Measurements from ENCODE around the gene VPS4A. TPM values are rescaled to one million over a fixed set of nuclear protein-coding genes. Genes with fewer than 3 reads are reported as not detected.

The VPS4A gene
- total RNA-seq, 3 donors from 2014 or later = 31.3 to 43.8 (median 32.4) TPM

DNA sequence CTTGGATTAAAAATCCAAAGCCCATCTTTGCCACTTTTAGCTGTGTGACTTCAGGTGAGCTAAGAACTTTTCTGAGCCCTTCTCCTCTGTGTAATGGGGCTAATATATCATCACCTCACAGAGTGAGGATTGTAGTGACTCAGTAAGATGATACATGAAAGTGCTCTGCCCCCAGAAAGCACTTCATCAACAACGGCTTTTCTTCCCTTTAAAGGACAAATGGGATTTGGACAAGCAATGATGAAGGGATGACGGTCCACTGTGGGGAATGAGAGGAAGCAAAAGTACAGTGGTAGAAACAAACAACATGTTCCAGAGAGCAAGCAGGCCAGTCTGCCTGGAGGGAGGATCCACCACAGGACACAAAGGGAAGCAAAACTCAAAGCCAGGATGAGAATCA, 54.8 kb downstream of the VPS4A start:
- Histone ChIP-seq H3K4me1 (no peaks in the 10 kb centered on the region), H3K27ac (no peak overlapping the region), H3K4me3 (no peak overlapping the region), H3K36me3 (no peaks in the 10 kb centered on the region), H3K27me3 (no peaks in the 10 kb centered on the region), H3K9me3 (no peaks in the 10 kb centered on the region)
- no peak for TF ChIP-seq POLR2AphosphoS5 (IDR thresholded peaks at IDR 0.05)
- TF ChIP-seq, protein P1, sequence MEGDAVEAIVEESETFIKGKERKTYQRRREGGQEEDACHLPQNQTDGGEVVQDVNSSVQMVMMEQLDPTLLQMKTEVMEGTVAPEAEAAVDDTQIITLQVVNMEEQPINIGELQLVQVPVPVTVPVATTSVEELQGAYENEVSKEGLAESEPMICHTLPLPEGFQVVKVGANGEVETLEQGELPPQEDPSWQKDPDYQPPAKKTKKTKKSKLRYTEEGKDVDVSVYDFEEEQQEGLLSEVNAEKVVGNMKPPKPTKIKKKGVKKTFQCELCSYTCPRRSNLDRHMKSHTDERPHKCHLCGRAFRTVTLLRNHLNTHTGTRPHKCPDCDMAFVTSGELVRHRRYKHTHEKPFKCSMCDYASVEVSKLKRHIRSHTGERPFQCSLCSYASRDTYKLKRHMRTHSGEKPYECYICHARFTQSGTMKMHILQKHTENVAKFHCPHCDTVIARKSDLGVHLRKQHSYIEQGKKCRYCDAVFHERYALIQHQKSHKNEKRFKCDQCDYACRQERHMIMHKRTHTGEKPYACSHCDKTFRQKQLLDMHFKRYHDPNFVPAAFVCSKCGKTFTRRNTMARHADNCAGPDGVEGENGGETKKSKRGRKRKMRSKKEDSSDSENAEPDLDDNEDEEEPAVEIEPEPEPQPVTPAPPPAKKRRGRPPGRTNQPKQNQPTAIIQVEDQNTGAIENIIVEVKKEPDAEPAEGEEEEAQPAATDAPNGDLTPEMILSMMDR (IDR thresholded peaks at IDR 0.05) = no peak
- TF ChIP-seq POLR2A (IDR thresholded peaks at IDR 0.05) = no peak
- intact Hi-C loops (cut with DNase I; ENCODE audit: low total_unique reads) = no loop called here
- DNase-seq (ENCODE audit: low spot score in 2 of 2) = no peak

DNA sequence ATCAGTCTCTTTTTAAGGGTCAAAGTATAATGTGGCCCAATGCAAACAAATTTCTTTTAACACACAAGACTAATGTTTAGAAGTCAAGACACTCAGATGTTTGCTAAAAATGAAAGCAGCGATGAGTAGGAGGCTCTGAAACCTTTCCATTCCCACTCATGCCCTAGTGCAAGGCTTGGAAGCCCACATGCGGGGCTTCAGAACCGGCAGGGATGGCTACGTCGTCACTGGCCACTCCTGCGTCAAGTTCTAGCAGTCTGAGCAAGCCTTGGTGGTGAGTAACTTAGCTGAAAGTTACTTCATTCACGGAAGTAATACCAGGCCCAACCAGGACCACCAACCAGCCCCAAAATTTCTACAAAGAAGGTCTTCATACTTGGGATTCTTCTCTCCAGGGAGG, 55.3 kb downstream of the VPS4A start:
- no peaks in the 10 kb centered on the region for H3K27me3 ChIP-seq
- no peaks in the 10 kb centered on the region for H3K9me3 ChIP-seq
- no peak for TF ChIP-seq POLR2AphosphoS5 (IDR thresholded peaks at IDR 0.05)
- TF ChIP-seq, protein P1 (IDR thresholded peaks at IDR 0.05) = no peak
- H3K36me3 ChIP-seq = no peaks in the 10 kb centered on the region
- no peaks in the 10 kb centered on the region for H3K4me1 ChIP-seq
- DNase-seq (ENCODE audit: low spot score in 2 of 2) = no peak
- intact Hi-C loops (cut with DNase I; ENCODE audit: low total_unique reads) = no loop called here
- no peak overlapping the region for H3K27ac ChIP-seq
- H3K4me3 ChIP-seq = no peak overlapping the region

DNA sequence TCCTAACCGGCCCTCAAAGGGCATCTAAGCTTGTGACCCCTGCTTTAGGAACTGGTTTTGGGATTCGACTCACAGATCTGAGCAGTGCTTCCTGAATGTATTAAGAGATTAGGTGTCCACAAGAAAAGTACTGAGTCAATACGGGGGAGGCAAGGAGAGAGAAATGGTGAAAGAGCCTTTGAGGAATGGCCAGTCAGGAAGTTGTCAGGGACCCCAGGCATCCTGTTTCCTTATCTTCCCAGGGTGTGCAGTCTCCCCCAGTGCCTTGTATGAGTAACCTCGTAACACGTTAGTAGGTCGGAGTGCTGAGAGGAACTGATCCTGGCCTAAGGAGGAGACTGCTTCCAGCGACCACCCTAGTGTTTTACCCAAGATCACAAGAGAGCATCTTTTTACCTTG, 56.8 kb downstream of the VPS4A start:
- H3K36me3 ChIP-seq = no peaks in the 10 kb centered on the region
- DNase-seq (ENCODE audit: low spot score in 2 of 2) = no peak
- no peak overlapping the region for H3K4me3 ChIP-seq
- H3K4me1 ChIP-seq = no peaks in the 10 kb centered on the region
- H3K27ac ChIP-seq = no peak overlapping the region
- intact Hi-C loops (cut with DNase I; ENCODE audit: low total_unique reads) = no loop called here
- TF ChIP-seq POLR2AphosphoS5 (IDR thresholded peaks at IDR 0.05) = no peak
- no peak for TF ChIP-seq POLR2A (IDR thresholded peaks at IDR 0.05)
- TF ChIP-seq, protein P1 (IDR thresholded peaks at IDR 0.05) = no peak
- H3K9me3 ChIP-seq = no peaks in the 10 kb centered on the region
- H3K27me3 ChIP-seq = no peaks in the 10 kb centered on the region

DNA sequence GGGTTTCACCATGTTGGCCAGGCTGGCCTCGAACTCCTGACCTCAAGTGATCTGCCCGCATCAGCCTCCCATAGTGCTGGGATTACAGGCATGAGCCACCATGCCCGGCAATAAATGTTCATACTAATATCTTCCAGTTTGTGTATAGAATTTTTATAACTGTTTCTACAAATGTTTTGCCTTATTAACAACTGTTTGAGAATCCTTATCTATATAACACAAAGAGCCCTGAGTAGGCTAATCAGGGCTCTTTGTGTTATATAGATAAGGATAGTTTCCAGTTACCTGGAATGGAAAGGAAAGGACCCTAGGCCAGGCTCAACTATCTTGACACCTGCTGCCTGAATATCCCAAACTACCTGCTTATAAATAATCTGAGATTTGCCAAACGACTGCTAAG, 57.7 kb downstream of the VPS4A start:
- Histone ChIP-seq H3K4me1 (no peaks in the 10 kb centered on the region), H3K9me3 (no peaks in the 10 kb centered on the region), H3K27ac (no peak overlapping the region), H3K36me3 (no peaks in the 10 kb centered on the region), H3K4me3 (no peak overlapping the region), H3K27me3 (no peaks in the 10 kb centered on the region)
- intact Hi-C loops (cut with DNase I; ENCODE audit: low total_unique reads) = no loop called here
- DNase-seq (ENCODE audit: low spot score in 2 of 2) = no peak
- TF ChIP-seq, protein P1 (IDR thresholded peaks at IDR 0.05) = no peak
- TF ChIP-seq POLR2AphosphoS5 (IDR thresholded peaks at IDR 0.05) = no peak
- TF ChIP-seq POLR2A (IDR thresholded peaks at IDR 0.05) = no peak

DNA sequence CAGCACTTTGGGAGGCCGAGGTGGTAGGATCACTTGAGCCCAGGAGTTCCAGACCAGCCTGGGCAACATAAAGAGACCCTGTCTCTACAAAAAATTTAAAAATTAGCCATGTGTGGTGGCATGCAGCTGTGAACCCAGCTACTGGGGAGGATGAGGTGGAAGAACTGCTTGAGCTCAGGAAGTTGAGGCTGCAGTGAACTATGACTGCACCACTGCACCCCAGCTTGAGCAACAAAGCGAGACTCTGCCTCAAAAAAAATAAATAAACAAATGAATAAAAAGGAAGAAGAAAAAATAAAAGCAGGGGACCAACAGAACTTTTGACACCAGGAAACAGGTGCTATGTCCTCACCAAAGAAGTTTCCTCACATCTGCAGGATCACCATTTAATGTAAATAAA, 60.4 kb downstream of the VPS4A start:
- TF ChIP-seq POLR2A (IDR thresholded peaks at IDR 0.05) (no peak), POLR2AphosphoS5 (IDR thresholded peaks at IDR 0.05) (no peak)
- TF ChIP-seq, protein P1 (IDR thresholded peaks at IDR 0.05) = no peak
- Histone ChIP-seq H3K4me3 (no peak overlapping the region), H3K27me3 (no peaks in the 10 kb centered on the region), H3K9me3 (no peaks in the 10 kb centered on the region), H3K27ac (no peak overlapping the region), H3K4me1 (no peaks in the 10 kb centered on the region), H3K36me3 (no peaks in the 10 kb centered on the region)
- no peak for DNase-seq (ENCODE audit: low spot score in 2 of 2)
- intact Hi-C loops (cut with DNase I; ENCODE audit: low total_unique reads) = no loop called here
